ENCODE results near the gene RPL41. TPM values are rescaled to one million over a fixed set of nuclear protein-coding genes. Genes with fewer than 3 reads are reported as not detected.

The RPL41 gene
- total and polyA plus RNA-seq, 9 of the 15 experiments (the other 6 are each of a cell fraction or from before 2014, with no cell fraction given): 3,403 to 11,276 (median 5,604) TPM

DNA sequence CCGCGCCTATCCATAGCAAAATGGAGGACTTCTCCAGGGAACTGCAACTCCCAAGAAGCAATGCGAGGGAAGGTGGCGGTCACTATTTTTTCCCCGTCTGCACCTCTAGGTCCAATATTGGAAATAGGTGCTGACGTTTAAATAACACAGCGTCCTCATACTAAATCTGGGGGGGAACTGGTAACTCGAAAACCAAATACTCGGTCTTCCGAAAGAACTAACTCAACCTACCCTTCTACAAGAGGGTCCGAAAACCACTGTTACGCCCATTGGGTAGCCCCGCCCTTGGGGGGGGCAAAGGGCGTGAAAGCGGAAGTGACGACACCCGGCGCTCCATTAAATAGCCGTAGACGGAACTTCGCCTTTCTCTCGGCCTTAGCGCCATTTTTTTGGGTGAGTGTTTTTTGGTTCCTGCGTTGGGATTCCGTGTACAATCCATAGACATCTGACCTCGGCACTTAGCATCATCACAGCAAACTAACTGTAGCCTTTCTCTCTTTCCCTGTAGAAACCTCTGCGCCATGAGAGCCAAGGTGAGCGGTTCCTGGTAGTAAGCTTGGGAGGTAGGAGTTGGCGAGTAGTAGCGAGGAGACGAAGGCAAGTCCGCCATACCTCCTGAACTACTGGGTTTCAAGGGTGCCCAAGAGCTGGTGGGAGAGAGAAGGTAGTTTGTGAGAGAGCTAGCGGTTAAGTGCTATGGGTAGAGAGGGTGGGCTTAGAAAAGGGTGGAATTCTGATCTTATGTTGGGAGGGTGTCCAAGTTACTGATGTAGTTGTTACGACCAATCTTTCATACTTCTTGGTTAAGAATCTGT is at the start of gene RPL41 (continued):
- TF ChIP-seq, protein P1, sequence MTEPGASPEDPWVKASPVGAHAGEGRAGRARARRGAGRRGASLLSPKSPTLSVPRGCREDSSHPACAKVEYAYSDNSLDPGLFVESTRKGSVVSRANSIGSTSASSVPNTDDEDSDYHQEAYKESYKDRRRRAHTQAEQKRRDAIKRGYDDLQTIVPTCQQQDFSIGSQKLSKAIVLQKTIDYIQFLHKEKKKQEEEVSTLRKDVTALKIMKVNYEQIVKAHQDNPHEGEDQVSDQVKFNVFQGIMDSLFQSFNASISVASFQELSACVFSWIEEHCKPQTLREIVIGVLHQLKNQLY (CRISPR knock-in tag; conservative IDR thresholded peaks at IDR 0.05): 0 out of 4 replicates have a peak, but pooled peaks of 1 of the 2 experiments have one; percentile 40
- TF ChIP-seq TRIM24 (IDR thresholded peaks at IDR 0.05) (peak in 1 of 2 experiments; percentile 24; a peak in 2 of 4 replicates), ZNF695 (CRISPR knock-in tag; IDR thresholded peaks at IDR 0.05) (no peak), MYBL2 (IDR thresholded peaks at IDR 0.05; ENCODE audit: low read depth) (peak; percentile 9; the same call in 1 of the 2 replicates), MYBL2 (CRISPR knock-in tag; IDR thresholded peaks at IDR 0.05; ENCODE audit: borderline replicate concordance) (no peak), NUFIP1 (IDR thresholded peaks at IDR 0.05; ENCODE audit: partially characterized antibody) (no peak), CREB1 (IDR thresholded peaks at IDR 0.05) (peak; percentile 93), CREB1 (CRISPR knock-in tag; IDR thresholded peaks at IDR 0.05) (peak; percentile 93), RFX7 (CRISPR knock-in tag; IDR thresholded peaks at IDR 0.05) (peak; percentile 61; the same call in 1 of the 2 replicates), TAF15 (IDR thresholded peaks at IDR 0.05; ENCODE audit: low read depth, low read length) (no peak), SMAD1 (IDR thresholded peaks at IDR 0.05; ENCODE audit: low read depth, low read length, partially characterized antibody) (peak; percentile 96), RBM14 (IDR thresholded peaks at IDR 0.05; ENCODE audit: borderline replicate concordance, insufficient read depth, low read depth, low read length) (no peak), POLR2AphosphoS2 (IDR thresholded peaks at IDR 0.05; ENCODE audit: low read length) (peak; percentile 86; the same call in 1 of the 2 replicates), HCFC1 (IDR thresholded peaks at IDR 0.05; ENCODE audit: low read depth, low read length) (peak; percentile 85), CHD4 (IDR thresholded peaks at IDR 0.05; ENCODE audit: insufficient read depth, insufficient replicate concordance, low read depth, low read length, poor library complexity, severe bottlenecking) (no peak), STAT5B (CRISPR knock-in tag; IDR thresholded peaks at IDR 0.05) (no peak), FOXJ3 (CRISPR knock-in tag; IDR thresholded peaks at IDR 0.05) (no peak), ZNF408 (CRISPR knock-in tag; IDR thresholded peaks at IDR 0.05; ENCODE audit: low read depth) (no peak), CSDE1 (IDR thresholded peaks at IDR 0.05) (peak; percentile 76 to 83; a peak in 2 of 4 replicates), OTX1 (CRISPR knock-in tag; IDR thresholded peaks at IDR 0.05) (peak; percentile 73; the same call in 1 of the 2 replicates)
- TF ChIP-seq, protein P2, sequence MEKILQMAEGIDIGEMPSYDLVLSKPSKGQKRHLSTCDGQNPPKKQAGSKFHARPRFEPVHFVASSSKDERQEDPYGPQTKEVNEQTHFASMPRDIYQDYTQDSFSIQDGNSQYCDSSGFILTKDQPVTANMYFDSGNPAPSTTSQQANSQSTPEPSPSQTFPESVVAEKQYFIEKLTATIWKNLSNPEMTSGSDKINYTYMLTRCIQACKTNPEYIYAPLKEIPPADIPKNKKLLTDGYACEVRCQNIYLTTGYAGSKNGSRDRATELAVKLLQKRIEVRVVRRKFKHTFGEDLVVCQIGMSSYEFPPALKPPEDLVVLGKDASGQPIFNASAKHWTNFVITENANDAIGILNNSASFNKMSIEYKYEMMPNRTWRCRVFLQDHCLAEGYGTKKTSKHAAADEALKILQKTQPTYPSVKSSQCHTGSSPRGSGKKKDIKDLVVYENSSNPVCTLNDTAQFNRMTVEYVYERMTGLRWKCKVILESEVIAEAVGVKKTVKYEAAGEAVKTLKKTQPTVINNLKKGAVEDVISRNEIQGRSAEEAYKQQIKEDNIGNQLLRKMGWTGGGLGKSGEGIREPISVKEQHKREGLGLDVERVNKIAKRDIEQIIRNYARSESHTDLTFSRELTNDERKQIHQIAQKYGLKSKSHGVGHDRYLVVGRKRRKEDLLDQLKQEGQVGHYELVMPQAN (IDR thresholded peaks at IDR 0.05; ENCODE audit: borderline replicate concordance): peak; percentile 70
- TF ChIP-seq, protein P3, sequence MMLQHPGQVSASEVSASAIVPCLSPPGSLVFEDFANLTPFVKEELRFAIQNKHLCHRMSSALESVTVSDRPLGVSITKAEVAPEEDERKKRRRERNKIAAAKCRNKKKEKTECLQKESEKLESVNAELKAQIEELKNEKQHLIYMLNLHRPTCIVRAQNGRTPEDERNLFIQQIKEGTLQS (IDR thresholded peaks at IDR 0.05): peak; percentile 71
- TF ChIP-seq, protein P3 (CRISPR knock-in tag; conservative IDR thresholded peaks at IDR 0.05): peak; percentile 90
- TF ChIP-seq, protein P4, sequence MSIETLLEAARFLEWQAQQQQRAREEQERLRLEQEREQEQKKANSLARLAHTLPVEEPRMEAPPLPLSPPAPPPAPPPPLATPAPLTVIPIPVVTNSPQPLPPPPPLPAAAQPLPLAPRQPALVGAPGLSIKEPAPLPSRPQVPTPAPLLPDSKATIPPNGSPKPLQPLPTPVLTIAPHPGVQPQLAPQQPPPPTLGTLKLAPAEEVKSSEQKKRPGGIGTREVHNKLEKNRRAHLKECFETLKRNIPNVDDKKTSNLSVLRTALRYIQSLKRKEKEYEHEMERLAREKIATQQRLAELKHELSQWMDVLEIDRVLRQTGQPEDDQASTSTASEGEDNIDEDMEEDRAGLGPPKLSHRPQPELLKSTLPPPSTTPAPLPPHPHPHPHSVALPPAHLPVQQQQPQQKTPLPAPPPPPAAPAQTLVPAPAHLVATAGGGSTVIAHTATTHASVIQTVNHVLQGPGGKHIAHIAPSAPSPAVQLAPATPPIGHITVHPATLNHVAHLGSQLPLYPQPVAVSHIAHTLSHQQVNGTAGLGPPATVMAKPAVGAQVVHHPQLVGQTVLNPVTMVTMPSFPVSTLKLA (conservative IDR thresholded peaks at IDR 0.05): peak; percentile 71 to 75

All from K562 (cell line).